SK-N-SH (cell line): ENCODE measurements around the gene DOCK8. TPM values are rescaled to one million over a fixed set of nuclear protein-coding genes. Genes with fewer than 3 reads are reported as not detected.

Experiments
- CTCF ChIA-PET: fragments of 300-600, 350-600 bp; formaldehyde crosslinking; extraction: SDS; loops from one replicate; lab custom pipeline; 2021; lab: Yijun Ruan, JAX
- POLR2A ChIA-PET: fragments of 350-600 bp; sonication (Branson Sonifier 250); formaldehyde crosslinking; extraction: SDS; loops from one replicate; lab custom pipeline; 2020; ENCODE audit warnings: antibody characterized with exemption, inconsistent platforms; lab: Yijun Ruan, JAX
- DNase-seq: peaks from one replicate; pipeline ENCODE4 v3.0.0; 2012
- H2AFZ ChIP-seq: fragments of 200-600 bp; sonication (generic); 2 replicates; pipeline ENCODE4 v1.8.1; 2016; ENCODE audit warnings: antibody characterized with exemption, mild to moderate bottlenecking, low read depth
- H3F3A ChIP-seq: fragments of 200-600 bp; sonication (generic); replicated peaks from 2 replicates; pipeline ENCODE3; 2016; ENCODE audit warnings: antibody characterized with exemption, mild to moderate bottlenecking; ENCODE audit not compliant: insufficient read depth
- H3K27ac ChIP-seq, 2 experiments: fragments of 200-500 bp in 1 of 2; fragments of 200-600 bp in 1 of 2; sonication (Bioruptor generic) in 1 of 2; sonication (generic), shearing (Covaris generic) in 1 of 2; 2 replicates each; pipeline versions ENCODE4 v1.5.1 to v1.6.1; 2014 to 2016; ENCODE audit warnings: low read depth in 2 of 2, inconsistent platforms in 1 of 2, low read length in 1 of 2, mild to moderate bottlenecking in 1 of 2, mixed read lengths in 1 of 2
- H3K27me3 ChIP-seq: fragments of 200-600 bp; sonication (generic), shearing (Covaris generic); 2 replicates; pipeline ENCODE4 v1.6.1; 2016; ENCODE audit warnings: mixed run types; ENCODE audit not compliant: insufficient read depth
- H3K36me3 ChIP-seq, 2 experiments: fragments of 200-500 bp in 1 of 2; fragments of 200-600 bp in 1 of 2; sonication (Bioruptor generic) in 1 of 2; sonication (generic) in 1 of 2; replicated peaks in 1 of 2; 2 replicates each; pipeline versions ENCODE3 to v1.5.1; 2014 to 2016; ENCODE audit warnings: low read length in 1 of 2, mild to moderate bottlenecking in 1 of 2; ENCODE audit not compliant: insufficient read depth in 2 of 2, control insufficient read depth in 1 of 2
- H3K4me1 ChIP-seq, 2 experiments: fragments of 200-500 bp in 1 of 2; fragments of 200-600 bp in 1 of 2; sonication (Bioruptor generic) in 1 of 2; sonication (generic), shearing (Covaris generic) in 1 of 2; 2 replicates each; pipeline versions ENCODE4 v1.5.1 to v1.6.1; 2014 to 2016; ENCODE audit warnings: low read depth in 1 of 2, low read length in 1 of 2, mixed run types in 1 of 2; ENCODE audit not compliant: insufficient read depth in 2 of 2, control insufficient read depth in 1 of 2
- H3K4me2 ChIP-seq: fragments of 200-600 bp; sonication (generic), shearing (Covaris generic); 2 replicates; pipeline ENCODE4 v1.6.1; 2017; ENCODE audit warnings: mixed run types
- H3K4me3 ChIP-seq, 2 experiments: fragments of 200-500 bp in 1 of 2; fragments of 200-600 bp in 1 of 2; sonication (Bioruptor generic) in 1 of 2; sonication (generic), shearing (Covaris generic) in 1 of 2; 2 replicates each; pipeline versions ENCODE4 v1.5.1 to v1.8.1; 2014 to 2016; ENCODE audit warnings: low read depth in 2 of 2, inconsistent platforms in 1 of 2, low read length in 1 of 2, mild to moderate bottlenecking in 1 of 2, mixed read lengths in 1 of 2, moderate library complexity in 1 of 2
- H3K79me2 ChIP-seq: fragments of 200-600 bp; sonication (generic); 2 replicates; pipeline ENCODE4 v1.8.1; 2017; ENCODE audit warnings: mild to moderate bottlenecking; ENCODE audit not compliant: insufficient read depth
- H3K9ac ChIP-seq: fragments of 200-600 bp; sonication (generic); 2 replicates; pipeline ENCODE4 v1.6.1; 2017; ENCODE audit warnings: mixed run types
- H3K9me2 ChIP-seq: fragments of 200-600 bp; sonication (generic); 2 replicates; pipeline ENCODE4 v1.6.1; 2017; ENCODE audit warnings: mixed run types
- H3K9me3 ChIP-seq: fragments of 200-600 bp; sonication (generic); 2 replicates; pipeline ENCODE4 v1.6.1; 2017; ENCODE audit warnings: mixed run types, mild to moderate bottlenecking, moderate library complexity
- H4K20me1 ChIP-seq: fragments of 200-600 bp; sonication (generic); 2 replicates; pipeline ENCODE4 v1.6.1; 2017; ENCODE audit warnings: mild to moderate bottlenecking, mixed run types; ENCODE audit not compliant: insufficient read depth
- ELF1 ChIP-seq: IDR thresholded peaks from 2 replicates; pipeline ENCODE4 v1.4.0; 2012
- FOXJ3 ChIP-seq: sonication (generic); formaldehyde crosslinking; IDR thresholded peaks from 2 replicates; pipeline ENCODE4 v1.5.1; 2020; ENCODE audit warnings: mild to moderate bottlenecking, missing genetic modification reagents
- GATA2 ChIP-seq: sonication (generic); formaldehyde crosslinking; IDR thresholded peaks from 2 replicates; pipeline ENCODE4 v1.5.0; 2020; ENCODE audit warnings: mild to moderate bottlenecking, missing genetic modification reagents
- MXI1 ChIP-seq: IDR thresholded peaks from 2 replicates; pipeline ENCODE4 v1.6.1; 2012; ENCODE audit warnings: mild to moderate bottlenecking, low read depth, low read length, improper control_type of control experiment
- NFIC ChIP-seq: IDR thresholded peaks from 2 replicates; pipeline ENCODE4 v1.4.0; 2012; ENCODE audit warnings: borderline replicate concordance
- RFX5 ChIP-seq: IDR thresholded peaks from 2 replicates; pipeline ENCODE4 v1.6.1; 2012; ENCODE audit warnings: mild to moderate bottlenecking, improper control_type of control experiment, low read length
- TAF1 ChIP-seq: IDR thresholded peaks from 2 replicates; pipeline ENCODE4 v1.6.1; 2012; ENCODE audit warnings: low read depth, mild to moderate bottlenecking, low read length, moderate library complexity, borderline replicate concordance
- YY1 ChIP-seq: IDR thresholded peaks from 2 replicates; pipeline ENCODE4 v1.4.0; 2012; ENCODE audit warnings: low read depth, mild to moderate bottlenecking
- WGBS: methylation state at CpG from one replicate; pipeline ENCODE4 v1.1.6; 2017; ENCODE audit warnings: low lambda C conversion rate; 5-methylcytosine and 5-hydroxymethylcytosine counted together
- polyA plus RNA-seq, 3 experiments: library from polyadenylated mRNA; depleted of rRNA; stranded (reverse); fragments of >200 nt; gene quantifications; 2 replicates each; pipeline ENCODE4 v1.2.3, GENCODE V29; 2012
- TF ChIP-seq, protein P1 (sequence below): IDR thresholded peaks from 2 replicates; pipeline ENCODE4; 2012
- TF ChIP-seq, protein P2 (sequence below): IDR thresholded peaks from 2 replicates; pipeline ENCODE4 v1.4.0; 2012; ENCODE audit warnings: low read depth, borderline replicate concordance
- TF ChIP-seq, protein P3 (sequence below): fragments of 150-350 bp; IDR thresholded peaks from 2 replicates; pipeline ENCODE4 v1.6.1; 2017; ENCODE audit warnings: antibody characterized with exemption, low read length, low read depth, borderline replicate concordance
- TF ChIP-seq, protein P4 (sequence below): fragments of 150-350 bp; IDR thresholded peaks from 2 replicates; pipeline ENCODE4 v1.6.1; 2016; ENCODE audit warnings: mild to moderate bottlenecking, low read depth, low read length
- TF ChIP-seq, protein P5 (sequence below): fragments of 200-600 bp; sonication (generic); IDR thresholded peaks from 2 replicates; pipeline ENCODE4 v1.6.1; 2017; ENCODE audit warnings: antibody characterized with exemption, mild to moderate bottlenecking, moderate library complexity

DOCK8 gene
- polyA plus RNA-seq, 1 of the 3 experiments (the other 2 are of a cell fraction): not detected

DNA sequence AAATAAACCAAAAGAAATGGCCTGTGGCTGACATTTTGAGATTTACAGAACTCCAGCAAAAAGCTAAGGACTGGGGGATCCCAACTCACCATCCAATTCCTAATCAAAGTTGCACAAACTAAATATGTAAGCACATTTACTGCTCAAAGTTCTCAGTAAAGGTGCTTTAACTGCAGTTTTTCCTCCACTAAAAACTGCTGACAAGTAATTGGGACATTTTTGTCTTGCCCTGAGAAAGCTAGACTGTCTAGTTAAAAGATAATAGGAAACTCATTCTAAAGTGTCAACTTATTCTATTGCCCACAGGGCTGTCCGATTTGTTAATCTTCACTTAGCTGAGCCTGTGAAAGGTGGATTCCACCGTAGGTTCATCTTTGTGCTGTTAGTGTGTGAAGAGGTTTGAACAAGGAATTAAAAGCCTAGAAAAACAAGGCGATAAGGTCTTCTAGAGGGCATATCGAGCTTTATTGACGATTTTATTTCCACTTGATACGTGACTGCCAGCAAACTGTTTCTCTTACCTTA, 1.0 kb downstream of the DOCK8 start:
- CTCF ChIA-PET: no interaction called here
- no peak overlapping the region for H3K4me2 ChIP-seq

DNA sequence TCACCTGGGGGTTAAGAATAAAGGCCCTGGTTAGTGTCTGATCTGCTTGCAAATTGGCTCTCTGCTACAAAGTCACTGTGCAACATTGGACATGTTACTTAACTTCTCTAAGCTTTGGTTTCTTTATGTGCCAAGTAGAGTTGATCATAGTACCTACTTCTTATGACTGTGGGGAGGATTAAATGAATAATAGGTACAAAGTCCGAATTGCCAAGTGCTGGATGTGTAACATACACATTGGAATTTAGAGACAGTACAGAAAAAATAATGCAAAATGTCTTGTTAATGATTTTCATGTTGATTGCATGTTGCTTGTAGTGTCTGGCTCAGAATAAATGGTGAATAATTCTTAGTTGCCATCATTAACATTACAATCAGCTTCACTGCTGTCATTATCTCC, 2.2 kb downstream of the DOCK8 start:
- H3K9me2 ChIP-seq: no peaks in the 10 kb centered on the region
- CTCF ChIA-PET: no interaction called here
- no peak for DNase-seq
- H2AFZ ChIP-seq: no peak overlapping the region
- H3K4me3 ChIP-seq: no peak overlapping the region
- POLR2A ChIA-PET: no interaction called here
- no peaks in the 10 kb centered on the region for H3F3A ChIP-seq
- H3K27me3 ChIP-seq: peaks cover 30% of the 10 kb centered on the region
- H3K4me1 ChIP-seq: no peaks in the 10 kb centered on the region
- TF ChIP-seq RFX5: no peak
- no peak for TF ChIP-seq ELF1
- TF ChIP-seq, protein P1, sequence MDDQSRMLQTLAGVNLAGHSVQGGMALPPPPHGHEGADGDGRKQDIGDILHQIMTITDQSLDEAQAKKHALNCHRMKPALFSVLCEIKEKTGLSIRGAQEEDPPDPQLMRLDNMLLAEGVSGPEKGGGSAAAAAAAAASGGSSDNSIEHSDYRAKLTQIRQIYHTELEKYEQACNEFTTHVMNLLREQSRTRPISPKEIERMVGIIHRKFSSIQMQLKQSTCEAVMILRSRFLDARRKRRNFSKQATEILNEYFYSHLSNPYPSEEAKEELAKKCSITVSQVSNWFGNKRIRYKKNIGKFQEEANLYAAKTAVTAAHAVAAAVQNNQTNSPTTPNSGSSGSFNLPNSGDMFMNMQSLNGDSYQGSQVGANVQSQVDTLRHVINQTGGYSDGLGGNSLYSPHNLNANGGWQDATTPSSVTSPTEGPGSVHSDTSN: no peak
- no peak for TF ChIP-seq FOXJ3 (CRISPR knock-in tag)
- no peak for TF ChIP-seq YY1
- TF ChIP-seq, protein P2, sequence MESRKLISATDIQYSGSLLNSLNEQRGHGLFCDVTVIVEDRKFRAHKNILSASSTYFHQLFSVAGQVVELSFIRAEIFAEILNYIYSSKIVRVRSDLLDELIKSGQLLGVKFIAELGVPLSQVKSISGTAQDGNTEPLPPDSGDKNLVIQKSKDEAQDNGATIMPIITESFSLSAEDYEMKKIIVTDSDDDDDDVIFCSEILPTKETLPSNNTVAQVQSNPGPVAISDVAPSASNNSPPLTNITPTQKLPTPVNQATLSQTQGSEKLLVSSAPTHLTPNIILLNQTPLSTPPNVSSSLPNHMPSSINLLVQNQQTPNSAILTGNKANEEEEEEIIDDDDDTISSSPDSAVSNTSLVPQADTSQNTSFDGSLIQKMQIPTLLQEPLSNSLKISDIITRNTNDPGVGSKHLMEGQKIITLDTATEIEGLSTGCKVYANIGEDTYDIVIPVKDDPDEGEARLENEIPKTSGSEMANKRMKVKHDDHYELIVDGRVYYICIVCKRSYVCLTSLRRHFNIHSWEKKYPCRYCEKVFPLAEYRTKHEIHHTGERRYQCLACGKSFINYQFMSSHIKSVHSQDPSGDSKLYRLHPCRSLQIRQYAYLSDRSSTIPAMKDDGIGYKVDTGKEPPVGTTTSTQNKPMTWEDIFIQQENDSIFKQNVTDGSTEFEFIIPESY: no peak
- TF ChIP-seq, protein P3, sequence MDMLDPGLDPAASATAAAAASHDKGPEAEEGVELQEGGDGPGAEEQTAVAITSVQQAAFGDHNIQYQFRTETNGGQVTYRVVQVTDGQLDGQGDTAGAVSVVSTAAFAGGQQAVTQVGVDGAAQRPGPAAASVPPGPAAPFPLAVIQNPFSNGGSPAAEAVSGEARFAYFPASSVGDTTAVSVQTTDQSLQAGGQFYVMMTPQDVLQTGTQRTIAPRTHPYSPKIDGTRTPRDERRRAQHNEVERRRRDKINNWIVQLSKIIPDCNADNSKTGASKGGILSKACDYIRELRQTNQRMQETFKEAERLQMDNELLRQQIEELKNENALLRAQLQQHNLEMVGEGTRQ: no peak
- no peak overlapping the region for H3K9ac ChIP-seq
- no peak overlapping the region for H3K27ac ChIP-seq
- H3K4me2 ChIP-seq: no peak overlapping the region
- H3K36me3 ChIP-seq: no peaks in the 10 kb centered on the region
- H3K9me3 ChIP-seq: no peaks in the 10 kb centered on the region
- WGBS: 0% methylated on average over 1 of the region's 1 CpG
- no peaks in the 10 kb centered on the region for H3K79me2 ChIP-seq
- H4K20me1 ChIP-seq: no peaks in the 10 kb centered on the region

More for the DNA sequence above, 1.0 kb downstream of the DOCK8 start:
- Histone ChIP-seq H3K9ac (no peak overlapping the region), H3K27me3 (peaks cover 33% of the 10 kb centered on the region), H3K36me3 (no peaks in the 10 kb centered on the region), H3F3A (no peaks in the 10 kb centered on the region)
- TF ChIP-seq NFIC (no peak), ELF1 (no peak), GATA2 (CRISPR knock-in tag) (no peak), TAF1 (no peak), MXI1 (no peak)
- TF ChIP-seq, protein P4, sequence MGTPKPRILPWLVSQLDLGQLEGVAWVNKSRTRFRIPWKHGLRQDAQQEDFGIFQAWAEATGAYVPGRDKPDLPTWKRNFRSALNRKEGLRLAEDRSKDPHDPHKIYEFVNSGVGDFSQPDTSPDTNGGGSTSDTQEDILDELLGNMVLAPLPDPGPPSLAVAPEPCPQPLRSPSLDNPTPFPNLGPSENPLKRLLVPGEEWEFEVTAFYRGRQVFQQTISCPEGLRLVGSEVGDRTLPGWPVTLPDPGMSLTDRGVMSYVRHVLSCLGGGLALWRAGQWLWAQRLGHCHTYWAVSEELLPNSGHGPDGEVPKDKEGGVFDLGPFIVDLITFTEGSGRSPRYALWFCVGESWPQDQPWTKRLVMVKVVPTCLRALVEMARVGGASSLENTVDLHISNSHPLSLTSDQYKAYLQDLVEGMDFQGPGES: no peak
- TF ChIP-seq, protein P5, sequence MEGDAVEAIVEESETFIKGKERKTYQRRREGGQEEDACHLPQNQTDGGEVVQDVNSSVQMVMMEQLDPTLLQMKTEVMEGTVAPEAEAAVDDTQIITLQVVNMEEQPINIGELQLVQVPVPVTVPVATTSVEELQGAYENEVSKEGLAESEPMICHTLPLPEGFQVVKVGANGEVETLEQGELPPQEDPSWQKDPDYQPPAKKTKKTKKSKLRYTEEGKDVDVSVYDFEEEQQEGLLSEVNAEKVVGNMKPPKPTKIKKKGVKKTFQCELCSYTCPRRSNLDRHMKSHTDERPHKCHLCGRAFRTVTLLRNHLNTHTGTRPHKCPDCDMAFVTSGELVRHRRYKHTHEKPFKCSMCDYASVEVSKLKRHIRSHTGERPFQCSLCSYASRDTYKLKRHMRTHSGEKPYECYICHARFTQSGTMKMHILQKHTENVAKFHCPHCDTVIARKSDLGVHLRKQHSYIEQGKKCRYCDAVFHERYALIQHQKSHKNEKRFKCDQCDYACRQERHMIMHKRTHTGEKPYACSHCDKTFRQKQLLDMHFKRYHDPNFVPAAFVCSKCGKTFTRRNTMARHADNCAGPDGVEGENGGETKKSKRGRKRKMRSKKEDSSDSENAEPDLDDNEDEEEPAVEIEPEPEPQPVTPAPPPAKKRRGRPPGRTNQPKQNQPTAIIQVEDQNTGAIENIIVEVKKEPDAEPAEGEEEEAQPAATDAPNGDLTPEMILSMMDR: no peak
- TF ChIP-seq, all 33 proteins: peak for 0
- DNase-seq: no peak
- no peak overlapping the region for H3K4me3 ChIP-seq
- 11% methylated on average over 6 of the region's 6 CpGs for WGBS
- POLR2A ChIA-PET: no interaction called here
- no peaks in the 10 kb centered on the region for H3K9me2 ChIP-seq
- H4K20me1 ChIP-seq: no peaks in the 10 kb centered on the region
- H3K79me2 ChIP-seq: no peaks in the 10 kb centered on the region
- no peak overlapping the region for H3K27ac ChIP-seq
- H3K4me1 ChIP-seq: no peaks in the 10 kb centered on the region
- H2AFZ ChIP-seq: no peak overlapping the region
- no peaks in the 10 kb centered on the region for H3K9me3 ChIP-seq
